GM23338 (cell line): Measurements from ENCODE around the gene NNMT. TPM values are rescaled to one million over a fixed set of nuclear protein-coding genes. Genes with fewer than 3 reads are reported as not detected.

Experiments used
- ATAC-seq: fragments of 200-7000 bp; cut with Tn5 transposase; 3 replicates; pipeline ENCODE4 v1.9.1; 2020
- DNase-seq: peaks from one replicate; pipeline ENCODE4 v3.0.0-alpha.2; 2015; ENCODE audit warnings: low spot score
- H2AFZ ChIP-seq: fragments of 200-600 bp; sonication (generic); 2 replicates; pipeline ENCODE4 v1.8.0; 2016; ENCODE audit warnings: antibody characterized with exemption, mild to moderate bottlenecking, moderate library complexity
- H3F3A ChIP-seq: fragments of 200-600 bp; sonication (generic); replicated peaks from 2 replicates; pipeline ENCODE4 v1.8.0; 2017; ENCODE audit warnings: antibody characterized with exemption, mixed run types, low read depth
- H3K27ac ChIP-seq: fragments of 200-600 bp; sonication (generic); 2 replicates; pipeline ENCODE4 v1.6.1; 2016; ENCODE audit warnings: low read depth
- H3K27me3 ChIP-seq: fragments of 200-600 bp; sonication (generic); 2 replicates; pipeline ENCODE4 v1.8.0; 2016; ENCODE audit warnings: mild to moderate bottlenecking, mixed run types, moderate library complexity; ENCODE audit not compliant: insufficient read depth
- H3K36me3 ChIP-seq: fragments of 200-600 bp; sonication (generic); 2 replicates; pipeline ENCODE4 v1.8.0; 2016; ENCODE audit warnings: mild to moderate bottlenecking; ENCODE audit not compliant: insufficient read depth
- H3K4me1 ChIP-seq: fragments of 200-600 bp; sonication (generic); 2 replicates; pipeline ENCODE4 v1.8.0; 2016; ENCODE audit warnings: mild to moderate bottlenecking, moderate library complexity; ENCODE audit not compliant: insufficient read depth
- H3K4me2 ChIP-seq: fragments of 200-600 bp; sonication (generic); 2 replicates; pipeline ENCODE4 v1.7.1; 2017; ENCODE audit warnings: mixed run types
- H3K4me3 ChIP-seq: fragments of 200-600 bp; sonication (generic); 2 replicates; pipeline ENCODE4 v1.6.1; 2016; ENCODE audit warnings: mixed run types
- H3K79me2 ChIP-seq: fragments of 200-600 bp; sonication (generic); replicated peaks from 2 replicates; pipeline ENCODE4 v1.8.0; 2017; ENCODE audit warnings: mild to moderate bottlenecking; ENCODE audit not compliant: insufficient read depth
- H3K9me2 ChIP-seq: fragments of 200-600 bp; sonication (generic); 2 replicates; pipeline ENCODE4 v1.8.0; 2017; ENCODE audit not compliant: insufficient read depth
- H4K20me1 ChIP-seq: fragments of 200-600 bp; sonication (generic); replicated peaks from 2 replicates; pipeline ENCODE4 v1.8.0; 2017; ENCODE audit warnings: mild to moderate bottlenecking; ENCODE audit not compliant: insufficient read depth
- H3K27ac Mint-ChIP-seq: 2 replicates; pipeline ENCODE4 v1.8.0; 2020; ENCODE audit warnings: inconsistent platforms, mild to moderate bottlenecking, moderate library complexity, mixed read lengths
- H3K27me3 Mint-ChIP-seq: 3 replicates; pipeline ENCODE4 v1.8.0; 2022; ENCODE audit warnings: low read depth, mild to moderate bottlenecking, moderate library complexity, mixed read lengths, inconsistent platforms; ENCODE audit not compliant: insufficient read depth, poor library complexity
- H3K36me3 Mint-ChIP-seq: 3 replicates; pipeline ENCODE4 v1.8.0; 2021; ENCODE audit warnings: low read depth, mild to moderate bottlenecking, inconsistent platforms, moderate library complexity, mixed read lengths
- H3K4me1 Mint-ChIP-seq: 3 replicates; pipeline ENCODE4 v1.8.0; 2020; ENCODE audit warnings: mild to moderate bottlenecking, inconsistent platforms, mixed read lengths
- H3K4me3 Mint-ChIP-seq: 3 replicates; pipeline ENCODE4 v1.8.0; 2021; ENCODE audit warnings: moderate library complexity, mild to moderate bottlenecking, inconsistent platforms, mixed read lengths
- H3K9me3 Mint-ChIP-seq: 3 replicates; pipeline ENCODE4 v1.8.0; 2020; ENCODE audit warnings: moderate library complexity, mild to moderate bottlenecking, inconsistent platforms, mixed read lengths
- CREB1 ChIP-seq: fragments of 250-450 bp; sonication (Bioruptor Pico); IDR thresholded peaks from 2 replicates; pipeline ENCODE4 v1.5.0; 2020; ENCODE audit warnings: low read depth, mild to moderate bottlenecking, moderate library complexity
- EZH2 ChIP-seq: fragments of 200-600 bp; sonication (generic); IDR thresholded peaks from one replicate; pipeline ENCODE4 v1.8.0; 2017; ENCODE audit warnings: antibody characterized with exemption, mild to moderate bottlenecking, low read depth; ENCODE audit not compliant: unreplicated experiment
- EZH2phosphoT487 ChIP-seq: fragments of 200-600 bp; sonication (generic); IDR thresholded peaks from one replicate; pipeline ENCODE4 v1.8.1; 2018; ENCODE audit warnings: antibody characterized with exemption; ENCODE audit not compliant: unreplicated experiment
- JUNB ChIP-seq: IDR thresholded peaks from one replicate; pipeline ENCODE4 v1.6.1; 2016; ENCODE audit warnings: antibody characterized with exemption; ENCODE audit not compliant: unreplicated experiment
- POLR2AphosphoS5 ChIP-seq: IDR thresholded peaks from 2 replicates; pipeline ENCODE4 v1.6.1; 2016; ENCODE audit warnings: antibody characterized with exemption, low read depth
- STAT1 ChIP-seq: IDR thresholded peaks from one replicate; pipeline ENCODE4 v1.6.1; 2016; ENCODE audit warnings: antibody characterized with exemption; ENCODE audit not compliant: unreplicated experiment
- polyA plus RNA-seq: library from polyadenylated mRNA; unstranded; fragments of >200 nt; fragmentation: Nextera tagmentation; extraction: Ambion mirVana; gene quantifications from 2 replicates; pipeline ENCODE4 v1.2.1, GENCODE V29; 2016
- total RNA-seq: library from RNA; depleted of rRNA; stranded (reverse); fragments of >200 nt; shearing (Covaris generic); gene quantifications from 2 replicates; pipeline ENCODE4 v1.2.3, GENCODE V29; 2014
- TF ChIP-seq, protein P1 (sequence below), 2 experiments: fragments of 200-600 bp in 1 of 2; sonication (generic) in 1 of 2; conservative IDR thresholded peaks; 2 replicates each; pipeline versions ENCODE4 v1.5.1 to v1.6.1; 2016 to 2017; ENCODE audit warnings: antibody characterized with exemption in 2 of 2, low read depth in 2 of 2, mild to moderate bottlenecking in 2 of 2, moderate library complexity in 1 of 2
- TF ChIP-seq, protein P2 (sequence below): IDR thresholded peaks from one replicate; pipeline ENCODE4 v1.6.1; 2018; ENCODE audit warnings: antibody characterized with exemption; ENCODE audit not compliant: unreplicated experiment
- TF ChIP-seq, protein P3 (sequence below): fragments of 250-450 bp; sonication (Bioruptor Pico); IDR thresholded peaks from 2 replicates; pipeline ENCODE4 v1.5.0; 2020; ENCODE audit warnings: mild to moderate bottlenecking, moderate library complexity

Gene NNMT
- total and polyA plus RNA-seq, 2 experiments from 2014 or later: 0.40 TPM; not detected in 1

DNA sequence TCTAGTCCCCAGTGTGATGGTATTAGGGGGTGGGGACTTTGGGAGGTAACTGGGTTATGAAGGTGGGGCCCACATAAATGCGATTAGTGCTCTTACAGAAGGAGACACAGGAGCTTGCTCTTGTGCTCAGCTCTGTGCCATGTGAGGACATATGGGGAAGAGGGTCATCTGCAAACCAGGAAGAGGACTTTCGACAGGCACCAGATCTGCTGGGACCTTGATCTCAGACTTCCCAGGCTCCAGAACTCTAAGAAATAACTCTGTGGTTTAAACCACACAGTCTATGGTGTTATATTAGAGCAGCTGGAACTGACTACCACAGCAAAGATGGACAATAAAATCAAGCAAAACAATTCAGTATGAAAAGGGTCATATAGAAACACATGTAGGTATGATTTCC lies 26.7 kb downstream of the NNMT start:
- no peak overlapping the region for H3K4me3 ChIP-seq
- no peaks in the 10 kb centered on the region for H3K27me3 ChIP-seq
- no peaks in the 10 kb centered on the region for H3K79me2 ChIP-seq
- 0 out of 2 replicates have a peak, but pooled peaks cover 5% of the 10 kb centered on the region for H3F3A ChIP-seq
- peaks cover 6% of the 10 kb centered on the region for H3K27me3 Mint-ChIP-seq
- H3K36me3 Mint-ChIP-seq: no peaks in the 10 kb centered on the region
- H3K9me3 Mint-ChIP-seq: peaks cover 3% of the 10 kb centered on the region; the same call in 2 of the 3 replicates
- no peak overlapping the region for H3K27ac Mint-ChIP-seq
- no peak overlapping the region for H3K27ac ChIP-seq
- no peak overlapping the region for H3K4me2 ChIP-seq
- ATAC-seq (no peak), DNase-seq (no peak)
- TF ChIP-seq POLR2AphosphoS5: no peak
- TF ChIP-seq, protein P1, sequence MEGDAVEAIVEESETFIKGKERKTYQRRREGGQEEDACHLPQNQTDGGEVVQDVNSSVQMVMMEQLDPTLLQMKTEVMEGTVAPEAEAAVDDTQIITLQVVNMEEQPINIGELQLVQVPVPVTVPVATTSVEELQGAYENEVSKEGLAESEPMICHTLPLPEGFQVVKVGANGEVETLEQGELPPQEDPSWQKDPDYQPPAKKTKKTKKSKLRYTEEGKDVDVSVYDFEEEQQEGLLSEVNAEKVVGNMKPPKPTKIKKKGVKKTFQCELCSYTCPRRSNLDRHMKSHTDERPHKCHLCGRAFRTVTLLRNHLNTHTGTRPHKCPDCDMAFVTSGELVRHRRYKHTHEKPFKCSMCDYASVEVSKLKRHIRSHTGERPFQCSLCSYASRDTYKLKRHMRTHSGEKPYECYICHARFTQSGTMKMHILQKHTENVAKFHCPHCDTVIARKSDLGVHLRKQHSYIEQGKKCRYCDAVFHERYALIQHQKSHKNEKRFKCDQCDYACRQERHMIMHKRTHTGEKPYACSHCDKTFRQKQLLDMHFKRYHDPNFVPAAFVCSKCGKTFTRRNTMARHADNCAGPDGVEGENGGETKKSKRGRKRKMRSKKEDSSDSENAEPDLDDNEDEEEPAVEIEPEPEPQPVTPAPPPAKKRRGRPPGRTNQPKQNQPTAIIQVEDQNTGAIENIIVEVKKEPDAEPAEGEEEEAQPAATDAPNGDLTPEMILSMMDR (conservative IDR thresholded peaks at IDR 0.05; ENCODE audit: low read depth in 2 of 2): no peak
- TF ChIP-seq, protein P2, sequence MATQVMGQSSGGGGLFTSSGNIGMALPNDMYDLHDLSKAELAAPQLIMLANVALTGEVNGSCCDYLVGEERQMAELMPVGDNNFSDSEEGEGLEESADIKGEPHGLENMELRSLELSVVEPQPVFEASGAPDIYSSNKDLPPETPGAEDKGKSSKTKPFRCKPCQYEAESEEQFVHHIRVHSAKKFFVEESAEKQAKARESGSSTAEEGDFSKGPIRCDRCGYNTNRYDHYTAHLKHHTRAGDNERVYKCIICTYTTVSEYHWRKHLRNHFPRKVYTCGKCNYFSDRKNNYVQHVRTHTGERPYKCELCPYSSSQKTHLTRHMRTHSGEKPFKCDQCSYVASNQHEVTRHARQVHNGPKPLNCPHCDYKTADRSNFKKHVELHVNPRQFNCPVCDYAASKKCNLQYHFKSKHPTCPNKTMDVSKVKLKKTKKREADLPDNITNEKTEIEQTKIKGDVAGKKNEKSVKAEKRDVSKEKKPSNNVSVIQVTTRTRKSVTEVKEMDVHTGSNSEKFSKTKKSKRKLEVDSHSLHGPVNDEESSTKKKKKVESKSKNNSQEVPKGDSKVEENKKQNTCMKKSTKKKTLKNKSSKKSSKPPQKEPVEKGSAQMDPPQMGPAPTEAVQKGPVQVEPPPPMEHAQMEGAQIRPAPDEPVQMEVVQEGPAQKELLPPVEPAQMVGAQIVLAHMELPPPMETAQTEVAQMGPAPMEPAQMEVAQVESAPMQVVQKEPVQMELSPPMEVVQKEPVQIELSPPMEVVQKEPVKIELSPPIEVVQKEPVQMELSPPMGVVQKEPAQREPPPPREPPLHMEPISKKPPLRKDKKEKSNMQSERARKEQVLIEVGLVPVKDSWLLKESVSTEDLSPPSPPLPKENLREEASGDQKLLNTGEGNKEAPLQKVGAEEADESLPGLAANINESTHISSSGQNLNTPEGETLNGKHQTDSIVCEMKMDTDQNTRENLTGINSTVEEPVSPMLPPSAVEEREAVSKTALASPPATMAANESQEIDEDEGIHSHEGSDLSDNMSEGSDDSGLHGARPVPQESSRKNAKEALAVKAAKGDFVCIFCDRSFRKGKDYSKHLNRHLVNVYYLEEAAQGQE: no peak
- TF ChIP-seq EZH2phosphoT487: no peak
- TF ChIP-seq STAT1: no peak
- no peak for TF ChIP-seq CREB1
- no peak for TF ChIP-seq JUNB
- TF ChIP-seq, protein P3, sequence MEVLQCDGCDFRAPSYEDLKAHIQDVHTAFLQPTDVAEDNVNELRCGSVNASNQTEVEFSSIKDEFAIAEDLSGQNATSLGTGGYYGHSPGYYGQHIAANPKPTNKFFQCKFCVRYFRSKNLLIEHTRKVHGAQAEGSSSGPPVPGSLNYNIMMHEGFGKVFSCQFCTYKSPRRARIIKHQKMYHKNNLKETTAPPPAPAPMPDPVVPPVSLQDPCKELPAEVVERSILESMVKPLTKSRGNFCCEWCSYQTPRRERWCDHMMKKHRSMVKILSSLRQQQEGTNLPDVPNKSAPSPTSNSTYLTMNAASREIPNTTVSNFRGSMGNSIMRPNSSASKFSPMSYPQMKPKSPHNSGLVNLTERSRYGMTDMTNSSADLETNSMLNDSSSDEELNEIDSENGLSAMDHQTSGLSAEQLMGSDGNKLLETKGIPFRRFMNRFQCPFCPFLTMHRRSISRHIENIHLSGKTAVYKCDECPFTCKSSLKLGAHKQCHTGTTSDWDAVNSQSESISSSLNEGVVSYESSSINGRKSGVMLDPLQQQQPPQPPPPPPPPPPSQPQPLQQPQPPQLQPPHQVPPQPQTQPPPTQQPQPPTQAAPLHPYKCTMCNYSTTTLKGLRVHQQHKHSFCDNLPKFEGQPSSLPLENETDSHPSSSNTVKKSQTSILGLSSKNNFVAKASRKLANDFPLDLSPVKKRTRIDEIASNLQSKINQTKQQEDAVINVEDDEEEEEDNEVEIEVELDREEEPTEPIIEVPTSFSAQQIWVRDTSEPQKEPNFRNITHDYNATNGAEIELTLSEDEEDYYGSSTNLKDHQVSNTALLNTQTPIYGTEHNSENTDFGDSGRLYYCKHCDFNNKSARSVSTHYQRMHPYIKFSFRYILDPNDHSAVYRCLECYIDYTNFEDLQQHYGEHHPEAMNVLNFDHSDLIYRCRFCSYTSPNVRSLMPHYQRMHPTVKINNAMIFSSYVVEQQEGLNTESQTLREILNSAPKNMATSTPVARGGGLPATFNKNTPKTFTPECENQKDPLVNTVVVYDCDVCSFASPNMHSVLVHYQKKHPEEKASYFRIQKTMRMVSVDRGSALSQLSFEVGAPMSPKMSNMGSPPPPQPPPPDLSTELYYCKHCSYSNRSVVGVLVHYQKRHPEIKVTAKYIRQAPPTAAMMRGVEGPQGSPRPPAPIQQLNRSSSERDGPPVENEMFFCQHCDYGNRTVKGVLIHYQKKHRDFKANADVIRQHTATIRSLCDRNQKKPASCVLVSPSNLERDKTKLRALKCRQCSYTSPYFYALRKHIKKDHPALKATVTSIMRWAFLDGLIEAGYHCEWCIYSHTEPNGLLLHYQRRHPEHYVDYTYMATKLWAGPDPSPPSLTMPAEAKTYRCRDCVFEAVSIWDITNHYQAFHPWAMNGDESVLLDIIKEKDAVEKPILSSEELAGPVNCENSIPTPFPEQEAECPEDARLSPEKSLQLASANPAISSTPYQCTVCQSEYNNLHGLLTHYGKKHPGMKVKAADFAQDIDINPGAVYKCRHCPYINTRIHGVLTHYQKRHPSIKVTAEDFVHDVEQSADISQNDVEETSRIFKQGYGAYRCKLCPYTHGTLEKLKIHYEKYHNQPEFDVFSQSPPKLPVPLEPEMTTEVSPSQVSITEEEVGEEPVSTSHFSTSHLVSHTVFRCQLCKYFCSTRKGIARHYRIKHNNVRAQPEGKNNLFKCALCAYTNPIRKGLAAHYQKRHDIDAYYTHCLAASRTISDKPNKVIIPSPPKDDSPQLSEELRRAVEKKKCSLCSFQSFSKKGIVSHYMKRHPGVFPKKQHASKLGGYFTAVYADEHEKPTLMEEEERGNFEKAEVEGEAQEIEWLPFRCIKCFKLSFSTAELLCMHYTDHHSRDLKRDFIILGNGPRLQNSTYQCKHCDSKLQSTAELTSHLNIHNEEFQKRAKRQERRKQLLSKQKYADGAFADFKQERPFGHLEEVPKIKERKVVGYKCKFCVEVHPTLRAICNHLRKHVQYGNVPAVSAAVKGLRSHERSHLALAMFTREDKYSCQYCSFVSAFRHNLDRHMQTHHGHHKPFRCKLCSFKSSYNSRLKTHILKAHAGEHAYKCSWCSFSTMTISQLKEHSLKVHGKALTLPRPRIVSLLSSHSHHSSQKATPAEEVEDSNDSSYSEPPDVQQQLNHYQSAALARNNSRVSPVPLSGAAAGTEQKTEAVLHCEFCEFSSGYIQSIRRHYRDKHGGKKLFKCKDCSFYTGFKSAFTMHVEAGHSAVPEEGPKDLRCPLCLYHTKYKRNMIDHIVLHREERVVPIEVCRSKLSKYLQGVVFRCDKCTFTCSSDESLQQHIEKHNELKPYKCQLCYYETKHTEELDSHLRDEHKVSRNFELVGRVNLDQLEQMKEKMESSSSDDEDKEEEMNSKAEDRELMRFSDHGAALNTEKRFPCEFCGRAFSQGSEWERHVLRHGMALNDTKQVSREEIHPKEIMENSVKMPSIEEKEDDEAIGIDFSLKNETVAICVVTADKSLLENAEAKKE (CRISPR knock-in tag): no peak
- no peak for TF ChIP-seq EZH2
- no peak overlapping the region for H3K4me3 Mint-ChIP-seq
- H3K4me1 Mint-ChIP-seq: peaks cover 28% of the 10 kb centered on the region
- peaks cover 9% of the 10 kb centered on the region; the same call in 1 of the 2 replicates for H3K9me2 ChIP-seq
- H3K4me1 ChIP-seq: peaks cover 25% of the 10 kb centered on the region
- H4K20me1 ChIP-seq: no peaks in the 10 kb centered on the region
- no peak overlapping the region for H2AFZ ChIP-seq
- H3K36me3 ChIP-seq: no peaks in the 10 kb centered on the region
